H1 (cell line): ENCODE data around the gene PLEKHN1.
A peak's percentile ranks its signal among the peaks of the same experiment; 100 is the strongest.

Experiments
- CBX8 ChIP-seq: fragments of 300-800, 300-1000 bp; sonication (generic); IDR thresholded peaks from 2 replicates; pipeline ENCODE4 v1.7.1; 2016; ENCODE audit warnings: low read depth, low read length, borderline replicate concordance
- EGR1 ChIP-seq: IDR thresholded peaks from 2 replicates; pipeline ENCODE4 v1.6.1; 2011; ENCODE audit warnings: low read depth, low read length, borderline replicate concordance
- HDAC2 ChIP-seq, 2 experiments: fragments of 300-600 bp in 1 of 2; sonication (generic) in 1 of 2; IDR thresholded peaks; 2 replicates each; pipeline ENCODE4 v1.6.1; 2011 to 2012; ENCODE audit warnings: low read depth in 2 of 2, low read length in 2 of 2, mild to moderate bottlenecking in 2 of 2, moderate library complexity in 2 of 2, borderline replicate concordance in 1 of 2, inconsistent platforms in 1 of 2
- JUND ChIP-seq: IDR thresholded peaks from 2 replicates; pipeline ENCODE4 v1.6.1; 2011; ENCODE audit warnings: mild to moderate bottlenecking, improper control_type of control experiment, low read length
- KDM4A ChIP-seq: IDR thresholded peaks from one replicate; pipeline ENCODE4 v1.7.1; 2012; ENCODE audit warnings: low read depth, mild to moderate bottlenecking, moderate library complexity, low read length, inconsistent platforms; ENCODE audit not compliant: severe bottlenecking
- MAFK ChIP-seq: IDR thresholded peaks from 2 replicates; pipeline ENCODE4 v1.6.1; 2012; ENCODE audit warnings: low read depth, mild to moderate bottlenecking, improper control_type of control experiment, low read length
- POLR2AphosphoS5 ChIP-seq: IDR thresholded peaks from 2 replicates; pipeline ENCODE4 v1.6.1; 2011; ENCODE audit warnings: low read depth, low read length
- SIRT6 ChIP-seq: IDR thresholded peaks from one replicate; pipeline ENCODE4 v1.7.1; 2012; ENCODE audit warnings: low read length, inconsistent platforms
- SUZ12 ChIP-seq: fragments of 200-600 bp; sonication (generic); IDR thresholded peaks from 2 replicates; pipeline ENCODE4 v1.6.1; 2012; ENCODE audit warnings: mild to moderate bottlenecking, inconsistent platforms, low read length, moderate library complexity, mixed read lengths
- TAF1 ChIP-seq: IDR thresholded peaks from 2 replicates; pipeline ENCODE4 v1.6.1; 2011; ENCODE audit warnings: mild to moderate bottlenecking, low read depth, low read length
- TEAD4 ChIP-seq: IDR thresholded peaks from 2 replicates; pipeline ENCODE4 v1.6.1; 2012; ENCODE audit warnings: low read depth, low read length, inconsistent platforms, mixed read lengths
- TF ChIP-seq, protein P1 (sequence below), 3 experiments: IDR thresholded peaks; 1 replicate in 2 of 3; 2 replicates in 1 of 3; pipeline versions ENCODE4 v1.5.1 to v1.6.1; 2011; ENCODE audit warnings: low read length in 3 of 3, mild to moderate bottlenecking in 3 of 3, inconsistent platforms in 2 of 3, low read depth in 1 of 3, moderate library complexity in 1 of 3; ENCODE audit not compliant: insufficient read depth in 1 of 3; ENCODE audit errors: control extremely low read depth in 1 of 3
- TF ChIP-seq, protein P2 (sequence below): IDR thresholded peaks from 2 replicates; pipeline ENCODE4 v1.6.1; 2012; ENCODE audit warnings: inconsistent platforms

DNA sequence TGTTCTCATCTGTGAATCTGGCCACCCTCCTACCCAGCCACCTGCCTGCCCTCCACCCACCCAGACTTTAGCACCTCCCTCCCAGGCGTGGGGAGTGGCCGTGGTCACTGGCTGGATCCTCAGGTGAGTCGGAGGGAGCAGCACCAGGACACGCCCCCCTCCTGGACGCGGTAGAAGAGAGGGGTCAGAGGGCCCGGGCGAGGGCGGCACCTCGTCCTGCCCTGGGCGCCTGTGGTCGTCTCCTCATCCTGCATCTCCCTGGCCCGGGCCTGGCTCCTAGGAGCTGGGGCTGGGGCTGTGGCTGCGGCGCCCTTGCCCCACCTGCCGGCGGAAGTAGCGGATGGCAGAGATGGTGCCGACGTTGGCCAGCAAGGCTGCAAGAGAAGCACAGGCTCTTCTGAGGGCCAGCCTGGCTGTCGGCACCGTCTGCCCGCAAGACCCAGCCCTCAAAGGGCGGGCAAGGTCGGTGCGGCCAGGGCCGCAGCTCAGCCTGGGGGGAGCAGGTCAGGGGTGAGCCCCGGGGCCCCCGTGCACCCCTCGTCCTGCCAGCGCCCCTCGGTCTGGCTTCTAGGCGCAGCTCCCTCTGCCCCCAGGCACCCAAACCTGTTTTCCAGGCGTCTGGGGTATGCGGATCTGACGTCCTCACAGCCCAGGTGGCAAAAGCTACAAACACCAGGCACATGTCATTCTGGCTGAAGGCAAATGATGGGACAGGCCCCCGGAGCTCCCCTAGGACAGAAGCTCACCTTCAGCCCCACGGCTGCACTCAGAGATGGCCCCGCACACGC is 9.8 kb downstream of the PLEKHN1 start:
- TF ChIP-seq, protein P1, sequence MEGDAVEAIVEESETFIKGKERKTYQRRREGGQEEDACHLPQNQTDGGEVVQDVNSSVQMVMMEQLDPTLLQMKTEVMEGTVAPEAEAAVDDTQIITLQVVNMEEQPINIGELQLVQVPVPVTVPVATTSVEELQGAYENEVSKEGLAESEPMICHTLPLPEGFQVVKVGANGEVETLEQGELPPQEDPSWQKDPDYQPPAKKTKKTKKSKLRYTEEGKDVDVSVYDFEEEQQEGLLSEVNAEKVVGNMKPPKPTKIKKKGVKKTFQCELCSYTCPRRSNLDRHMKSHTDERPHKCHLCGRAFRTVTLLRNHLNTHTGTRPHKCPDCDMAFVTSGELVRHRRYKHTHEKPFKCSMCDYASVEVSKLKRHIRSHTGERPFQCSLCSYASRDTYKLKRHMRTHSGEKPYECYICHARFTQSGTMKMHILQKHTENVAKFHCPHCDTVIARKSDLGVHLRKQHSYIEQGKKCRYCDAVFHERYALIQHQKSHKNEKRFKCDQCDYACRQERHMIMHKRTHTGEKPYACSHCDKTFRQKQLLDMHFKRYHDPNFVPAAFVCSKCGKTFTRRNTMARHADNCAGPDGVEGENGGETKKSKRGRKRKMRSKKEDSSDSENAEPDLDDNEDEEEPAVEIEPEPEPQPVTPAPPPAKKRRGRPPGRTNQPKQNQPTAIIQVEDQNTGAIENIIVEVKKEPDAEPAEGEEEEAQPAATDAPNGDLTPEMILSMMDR (IDR thresholded peaks at IDR 0.05; ENCODE audit: control extremely low read depth in 1 of 3, insufficient read depth in 1 of 3, low read depth in 1 of 3, low read length in 3 of 3) = peak in 2 of 3 experiments; percentile 59 to 60; a peak in 3 of 4 replicates
- TF ChIP-seq TAF1 = no peak
- no peak for TF ChIP-seq MAFK
- no peak for TF ChIP-seq CBX8
- no peak for TF ChIP-seq HDAC2 (IDR thresholded peaks at IDR 0.05; ENCODE audit: borderline replicate concordance in 1 of 2, low read depth in 2 of 2, low read length in 2 of 2)
- no peak for TF ChIP-seq EGR1
- TF ChIP-seq KDM4A = no peak
- no peak for TF ChIP-seq TEAD4
- no peak for TF ChIP-seq SUZ12
- TF ChIP-seq SIRT6 = no peak
- no peak for TF ChIP-seq POLR2AphosphoS5
- TF ChIP-seq JUND = no peak
- TF ChIP-seq, protein P2, sequence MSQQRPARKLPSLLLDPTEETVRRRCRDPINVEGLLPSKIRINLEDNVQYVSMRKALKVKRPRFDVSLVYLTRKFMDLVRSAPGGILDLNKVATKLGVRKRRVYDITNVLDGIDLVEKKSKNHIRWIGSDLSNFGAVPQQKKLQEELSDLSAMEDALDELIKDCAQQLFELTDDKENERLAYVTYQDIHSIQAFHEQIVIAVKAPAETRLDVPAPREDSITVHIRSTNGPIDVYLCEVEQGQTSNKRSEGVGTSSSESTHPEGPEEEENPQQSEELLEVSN = peak; percentile 67
